CD4-positive, CD25-positive, alpha-beta regulatory T cell (primary cell): ENCODE data around the gene PDE4C. TPM values are rescaled to one million over a fixed set of nuclear protein-coding genes. Genes with fewer than 3 reads are reported as not detected.
A peak's percentile ranks its signal among the peaks of the same experiment; 100 is the strongest.

Experiments used
- ATAC-seq, 2 donors: fragments of 150-1000 bp; cut with Tn5 transposase; one replicate each; pipeline ENCODE4 v1.10.0; 2021; ENCODE audit warnings: low read depth in 2 of 2, moderate number of reproducible peaks in 2 of 2, moderate library complexity in 1 of 2
- DNase-seq, 3 donors: peaks; one replicate each; pipeline versions ENCODE4 v3.0.0 to v3.0.0-alpha.2; 2012 to 2022; ENCODE audit warnings: mixed read lengths in 1 of 3
- H3K27ac ChIP-seq: one replicate; pipeline ENCODE4 v1.7.0; 2013; ENCODE audit warnings: mild to moderate bottlenecking, low read length; ENCODE audit not compliant: insufficient read depth, poor library complexity, severe bottlenecking
- H3K27me3 ChIP-seq: one replicate; pipeline ENCODE4 v1.7.0; 2013; ENCODE audit warnings: low read length; ENCODE audit not compliant: control insufficient read depth, insufficient read depth
- H3K36me3 ChIP-seq: one replicate; pipeline ENCODE4 v1.7.0; 2013; ENCODE audit warnings: mild to moderate bottlenecking, low read length, moderate library complexity; ENCODE audit not compliant: control insufficient read depth, insufficient read depth
- H3K4me1 ChIP-seq: 2 replicates; pipeline ENCODE4 v1.7.0; 2013; ENCODE audit warnings: mild to moderate bottlenecking, low read length; ENCODE audit not compliant: insufficient read depth, control insufficient read depth, poor library complexity, severe bottlenecking
- H3K4me3 ChIP-seq: one replicate; pipeline ENCODE4 v1.7.0; 2013; ENCODE audit warnings: low read depth, mild to moderate bottlenecking, low read length, moderate library complexity
- H3K9me3 ChIP-seq, 2 experiments: 1 replicate in 1 of 2; 2 replicates in 1 of 2; pipeline ENCODE4 v1.7.0; 2013; ENCODE audit warnings: low read length in 2 of 2, mild to moderate bottlenecking in 1 of 2, moderate library complexity in 1 of 2; ENCODE audit not compliant: control insufficient read depth in 2 of 2
- H3K27ac Mint-ChIP-seq, 3 donors: one replicate each; pipeline ENCODE4 v1.8.0; 2020 to 2022; ENCODE audit warnings: mild to moderate bottlenecking in 3 of 3, mixed read lengths in 3 of 3, moderate library complexity in 2 of 3
- H3K27me3 Mint-ChIP-seq: one replicate; pipeline ENCODE4 v1.8.0; 2022; ENCODE audit warnings: mild to moderate bottlenecking, mixed read lengths
- H3K36me3 Mint-ChIP-seq: one replicate; pipeline ENCODE4 v1.8.0; 2020; ENCODE audit warnings: mixed read lengths
- H3K4me1 Mint-ChIP-seq, 4 donors: one replicate each; pipeline ENCODE4 v1.8.0; 2020 to 2022; ENCODE audit warnings: mixed read lengths in 4 of 4, mild to moderate bottlenecking in 1 of 4
- H3K4me3 Mint-ChIP-seq, 4 donors: one replicate each; pipeline ENCODE4 v1.8.0; 2020 to 2022; ENCODE audit warnings: mild to moderate bottlenecking in 4 of 4, mixed read lengths in 4 of 4, moderate library complexity in 3 of 4
- H3K9me3 Mint-ChIP-seq, 7 donors: one replicate each; pipeline ENCODE4 v1.8.0; 2020 to 2022; ENCODE audit warnings: mixed read lengths in 7 of 7, mild to moderate bottlenecking in 3 of 7, moderate library complexity in 2 of 7
- polyA plus RNA-seq, 4 donors: library from polyadenylated mRNA; unstranded; fragments of 300-500 nt; fragmentation: Illumina TruSeq; gene quantifications; one replicate each; pipeline ENCODE4 v1.2.3, GENCODE V29; 2021
- total RNA-seq: library from RNA; stranded (reverse); gene quantifications from one replicate; pipeline ENCODE4 v1.2.3, GENCODE V29; 2022

PDE4C gene
- total and polyA plus RNA-seq, 5 donors from 2014 or later = not detected

GRCh38 chr19:18179957-18180356 is 46.3 kb downstream of the PDE4C start:
- no peaks in the 10 kb centered on the region for H3K27me3 Mint-ChIP-seq
- no peak for ATAC-seq
- H3K36me3 ChIP-seq = no peaks in the 10 kb centered on the region

GRCh38 chr19:18176367-18177310 is 49.6 kb downstream of the PDE4C start:
- H3K4me3 Mint-ChIP-seq = peak overlapping the region in 3 of 4 donors; percentile 37 to 68 (median 43)
- H3K9me3 Mint-ChIP-seq = no peaks in the 10 kb centered on the region
- no peaks in the 10 kb centered on the region for H3K27me3 ChIP-seq
- ATAC-seq (no peak), DNase-seq (no peak)
- H3K4me1 ChIP-seq = peaks cover 8% of the 10 kb centered on the region
- no peaks in the 10 kb centered on the region for H3K9me3 ChIP-seq
- H3K27ac Mint-ChIP-seq = no peak overlapping the region
- H3K36me3 ChIP-seq = no peaks in the 10 kb centered on the region
- peaks cover 0 to 19% (median 10%) of the 10 kb centered on the region in 4 donors for H3K4me1 Mint-ChIP-seq
- H3K4me3 ChIP-seq = no peak overlapping the region
- H3K36me3 Mint-ChIP-seq = no peaks in the 10 kb centered on the region
- H3K27ac ChIP-seq = no peak overlapping the region
- H3K27me3 Mint-ChIP-seq = no peaks in the 10 kb centered on the region

More at GRCh38 chr19:18179957-18180356, 46.3 kb downstream of the PDE4C start:
- H3K27me3 ChIP-seq = no peaks in the 10 kb centered on the region
- no peak overlapping the region for H3K4me3 ChIP-seq
- H3K9me3 Mint-ChIP-seq = no peaks in the 10 kb centered on the region
- H3K9me3 ChIP-seq = no peaks in the 10 kb centered on the region
- H3K4me1 ChIP-seq = no peaks in the 10 kb centered on the region
- no peak overlapping the region for H3K4me3 Mint-ChIP-seq
- no peak overlapping the region for H3K27ac Mint-ChIP-seq
- no peaks in the 10 kb centered on the region for H3K36me3 Mint-ChIP-seq
- no peak overlapping the region for H3K27ac ChIP-seq
- peaks cover 0 to 4% (median 1%) of the 10 kb centered on the region in 4 donors for H3K4me1 Mint-ChIP-seq
- no peak for DNase-seq

- no peak for ATAC-seq
- no peaks in the 10 kb centered on the region for H3K9me3 Mint-ChIP-seq
- Histone ChIP-seq H3K4me3 (no peak overlapping the region), H3K36me3 (no peaks in the 10 kb centered on the region), H3K27ac (no peak overlapping the region), H3K27me3 (no peaks in the 10 kb centered on the region), H3K9me3 (no peaks in the 10 kb centered on the region), H3K4me1 (peaks cover 8% of the 10 kb centered on the region)
- no peaks in the 10 kb centered on the region for H3K27me3 Mint-ChIP-seq
- H3K4me3 Mint-ChIP-seq = peak overlapping the region in 3 of 4 donors; percentile 3 to 94 (median 89)
- H3K36me3 Mint-ChIP-seq = no peaks in the 10 kb centered on the region
- no peak overlapping the region for H3K27ac Mint-ChIP-seq
- peaks cover 0 to 21% (median 10%) of the 10 kb centered on the region in 4 donors for H3K4me1 Mint-ChIP-seq
- no peak for DNase-seq
Observed at GRCh38 chr19:18174983-18175382, 51.3 kb downstream of the PDE4C start.

Other genes with a start within 250 kb of the PDE4C start
- gene ARRDC2, start 218.3 kb downstream of the PDE4C start, total RNA-seq = 151 TPM
- gene ARRDC2, start 218.3 kb downstream of the PDE4C start, polyA plus RNA-seq = 10 to 100 TPM; 25.9 to 42.7 (median 36.2) TPM
- gene IL12RB1, start 139.5 kb downstream of the PDE4C start, total RNA-seq = 60.4 TPM
- gene IL12RB1, start 139.5 kb downstream of the PDE4C start, polyA plus RNA-seq = 10 to 100 TPM; 34.9 to 53.2 (median 46.3) TPM
- 45.9 TPM for gene MAST3, start 128.7 kb downstream of the PDE4C start, total RNA-seq
- 1 to 10 TPM; 8.1 to 9.0 (median 8.6) TPM for gene MAST3, start 128.7 kb downstream of the PDE4C start, polyA plus RNA-seq
- gene PIK3R2, start 73.3 kb downstream of the PDE4C start, total RNA-seq = 9.4 TPM
- gene PIK3R2, start 73.3 kb downstream of the PDE4C start, polyA plus RNA-seq = 1 to 10 TPM in 2 of 4 donors, under 1 TPM in 2; 0.42 to 3.6 (median 2.0) TPM
- 2.3 TPM for gene IFI30, start 52.6 kb downstream of the PDE4C start, total RNA-seq
- 10 to 100 TPM in 2 of 4 donors, 1 to 10 TPM in 2; 7.1 to 17.8 (median 9.7) TPM for gene IFI30, start 52.6 kb downstream of the PDE4C start, polyA plus RNA-seq
- gene MPV17L2, start 33.2 kb downstream of the PDE4C start, total RNA-seq = 5.5 TPM
- 10 to 100 TPM; 11.3 to 20.8 (median 13.9) TPM for gene MPV17L2, start 33.2 kb downstream of the PDE4C start, polyA plus RNA-seq
- gene RAB3A, start 22.4 kb downstream of the PDE4C start, total RNA-seq = 5.1 TPM
- gene RAB3A, start 22.4 kb downstream of the PDE4C start, polyA plus RNA-seq = 1 to 10 TPM in 2 of 4 donors, under 1 TPM in 2; 0.87 to 1.6 (median 1.2) TPM
- gene IQCN, start 48.0 kb upstream of the PDE4C start, total RNA-seq = 26.5 TPM
- gene IQCN, start 48.0 kb upstream of the PDE4C start, polyA plus RNA-seq = under 1 TPM in 3 of 4 donors, not detected in 1; 0.03 to 0.28 (median 0.16) TPM
- gene JUND, start 55.2 kb upstream of the PDE4C start, total RNA-seq = 1,564 TPM
- 10 to 100 TPM; 30.7 to 85.9 (median 58.8) TPM for gene JUND, start 55.2 kb upstream of the PDE4C start, polyA plus RNA-seq
- 45.6 TPM for gene LSM4, start 96.6 kb upstream of the PDE4C start, total RNA-seq
- gene LSM4, start 96.6 kb upstream of the PDE4C start, polyA plus RNA-seq = 100 to 1,000 TPM; 101 to 118 (median 116) TPM
- 39.4 TPM for gene PGPEP1, start 114.2 kb upstream of the PDE4C start, total RNA-seq
- gene PGPEP1, start 114.2 kb upstream of the PDE4C start, polyA plus RNA-seq = 1 to 10 TPM; 6.7 to 8.7 (median 8.2) TPM
- not detected for gene GDF15, start 159.7 kb upstream of the PDE4C start, total RNA-seq
- not detected for gene GDF15, start 159.7 kb upstream of the PDE4C start, polyA plus RNA-seq
- not detected for gene LRRC25, start 171.2 kb upstream of the PDE4C start, total RNA-seq
- gene LRRC25, start 171.2 kb upstream of the PDE4C start, polyA plus RNA-seq = under 1 TPM in 3 of 4 donors, not detected in 1; 0.09 to 0.79 (median 0.25) TPM
- 97.9 TPM for gene SSBP4, start 193.0 kb upstream of the PDE4C start, total RNA-seq
- 10 to 100 TPM; 47.3 to 84.0 (median 65.6) TPM for gene SSBP4, start 193.0 kb upstream of the PDE4C start, polyA plus RNA-seq
- gene ISYNA1, start 211.7 kb upstream of the PDE4C start, total RNA-seq = 26.2 TPM
- 10 to 100 TPM; 11.3 to 26.0 (median 21.4) TPM for gene ISYNA1, start 211.7 kb upstream of the PDE4C start, polyA plus RNA-seq